NCI-H2196 (cell line): ENCODE data around the gene NCOA4.
A peak's percentile ranks its signal among the peaks of the same experiment; 100 is the strongest.
"Not testable (repeated sequence)": the region's sequence is repeated elsewhere in the genome, so short reads cannot be mapped to it uniquely, and the experiment has no call there.

ENCODE experiments used
- DNase-seq: peaks from one replicate; lab custom pipeline; 2025; ENCODE audit not compliant: unreplicated experiment; lab: John Stamatoyannopoulos, UW

The NCOA4 gene

DNA sequence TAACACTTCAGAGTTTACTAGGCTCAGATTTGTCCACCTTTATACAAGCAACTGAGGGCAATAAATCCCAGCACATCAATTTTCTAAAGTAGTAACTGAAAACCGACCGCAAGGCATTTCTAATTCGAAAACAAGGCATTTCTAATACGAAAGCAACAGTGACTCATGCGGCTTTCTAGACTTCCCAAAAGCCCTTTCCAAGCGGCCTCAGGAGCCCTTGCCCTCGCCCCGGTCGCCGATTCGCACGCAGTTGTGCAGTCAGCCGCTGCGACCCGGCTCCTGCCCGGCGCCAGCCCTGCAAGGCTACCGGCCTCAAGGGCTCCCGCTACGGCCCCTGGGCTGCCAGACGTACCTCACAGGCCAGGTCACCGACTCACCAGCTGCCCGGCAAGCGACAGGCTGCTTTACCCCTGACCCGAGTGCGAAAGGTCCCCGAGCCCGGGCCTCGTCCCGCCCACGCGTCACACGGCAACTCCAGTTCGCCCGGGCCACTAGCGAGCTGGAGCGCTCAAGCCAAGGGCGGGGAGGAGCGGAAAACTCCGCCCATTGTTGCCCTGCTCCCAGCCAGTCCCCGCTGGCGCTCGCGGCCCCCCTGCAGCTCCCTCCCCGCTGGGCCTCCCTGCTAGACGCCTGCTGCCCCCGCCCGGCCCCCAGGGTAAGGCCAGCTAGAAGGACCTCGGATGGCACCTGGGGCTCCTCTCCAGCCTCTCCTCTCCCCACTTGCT lies 7.3 kb downstream of the NCOA4 start:
- peak; percentile 68 for DNase-seq

DNA sequence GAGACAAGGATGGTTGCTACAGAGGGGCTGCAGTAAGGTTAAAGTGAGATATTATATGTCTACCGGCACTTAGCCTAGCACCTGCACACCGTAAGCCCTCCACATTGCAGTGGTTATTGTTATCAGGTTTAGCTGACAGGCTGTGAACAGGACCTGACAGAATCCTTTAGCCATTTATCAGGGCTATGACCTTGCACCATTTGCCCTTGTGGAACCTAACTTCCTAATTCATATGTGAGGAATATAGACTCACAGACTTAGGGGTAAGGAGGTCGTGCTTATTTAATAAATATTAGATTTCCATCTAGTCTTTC lies 10.1 kb downstream of the NCOA4 start:
- no peak for DNase-seq

DNA sequence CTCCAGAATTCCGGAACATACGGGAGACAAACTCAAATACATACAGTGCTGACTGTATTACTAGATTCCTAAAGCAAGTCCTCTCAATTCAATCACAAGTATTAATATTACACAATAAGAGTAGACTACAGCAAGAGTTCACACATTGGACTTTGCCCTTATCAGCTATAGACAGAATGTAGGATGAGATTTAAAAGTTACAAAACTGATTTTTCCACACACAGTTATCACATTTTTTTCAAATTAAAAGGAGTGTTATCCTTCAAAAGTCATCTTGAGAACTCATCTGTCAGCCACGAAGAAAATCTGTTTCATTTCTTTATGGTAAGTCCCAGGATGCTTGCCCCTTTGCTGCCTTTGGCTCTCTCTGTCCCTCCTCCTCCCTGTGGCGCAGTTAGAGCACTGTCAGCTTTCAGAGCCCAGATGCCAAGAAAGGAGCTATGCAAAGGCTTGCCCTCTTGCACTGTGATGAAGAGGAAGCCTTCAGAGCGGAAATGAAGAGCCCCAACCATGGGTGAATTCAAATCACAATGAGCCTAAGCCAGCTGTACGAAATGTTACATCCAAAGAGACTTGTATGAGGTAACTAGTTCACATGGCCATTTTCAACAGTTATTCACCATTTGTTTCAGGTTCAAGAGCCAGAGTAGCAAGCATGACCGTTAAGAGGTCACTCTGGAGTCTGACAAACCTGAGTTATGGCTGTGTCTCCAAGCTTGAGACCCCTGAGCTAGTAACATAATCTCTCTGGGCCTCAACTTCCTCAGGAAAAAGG lies 10.7 kb downstream of the NCOA4 start:
- DNase-seq: no peak

DNA sequence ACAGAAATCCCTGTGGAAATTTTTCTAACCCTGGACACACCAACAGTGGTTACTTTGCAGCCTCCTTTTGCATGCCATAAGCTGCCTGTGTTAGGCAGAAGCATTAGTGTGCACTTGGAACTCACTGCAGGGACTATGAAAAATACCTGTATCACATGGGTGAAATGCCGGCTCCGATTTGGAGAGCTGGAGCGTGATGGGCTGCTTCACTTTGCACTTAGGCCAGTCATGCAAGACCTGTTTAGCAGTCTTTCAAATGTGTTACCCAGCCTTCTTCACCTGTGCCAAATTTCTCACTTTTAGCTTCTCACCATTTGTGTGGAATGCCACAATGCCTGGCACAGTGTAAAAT lies 11.3 kb downstream of the NCOA4 start:
- no peak for DNase-seq

DNA sequence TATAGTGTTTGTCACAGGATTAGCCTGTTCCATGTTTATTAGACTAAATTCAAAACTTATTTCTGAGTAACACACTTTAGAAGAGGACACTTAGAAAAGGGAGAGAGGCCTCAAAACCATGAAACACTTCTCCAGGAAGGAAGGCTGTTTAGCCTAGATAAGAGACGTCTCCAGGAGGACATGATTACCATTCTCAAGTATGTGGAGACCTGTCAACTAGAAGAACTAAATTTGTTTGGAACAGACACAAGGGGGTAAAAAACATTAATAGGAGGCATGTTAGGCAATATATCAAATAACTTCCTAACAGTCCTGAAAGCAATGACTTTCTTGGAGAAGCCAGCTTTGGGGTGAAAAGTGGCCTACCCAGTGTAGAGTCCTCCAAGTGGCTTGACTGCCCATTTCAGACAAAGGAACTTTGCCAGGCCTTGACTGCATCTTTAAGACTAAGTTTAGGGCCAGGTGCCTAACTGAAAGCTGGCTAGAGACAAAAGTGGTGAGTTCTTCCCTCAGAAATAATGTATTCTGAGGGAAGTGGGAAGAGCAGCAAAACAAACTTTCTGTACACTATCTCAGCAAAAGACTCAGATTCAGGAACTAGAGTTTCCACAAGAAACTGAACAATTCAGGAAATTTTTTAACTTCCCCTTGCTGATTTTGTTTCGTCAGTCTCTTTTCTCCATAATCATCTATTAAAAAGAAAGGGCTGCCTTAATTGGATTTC lies 11.8 kb downstream of the NCOA4 start:
- no peak for DNase-seq

DNA sequence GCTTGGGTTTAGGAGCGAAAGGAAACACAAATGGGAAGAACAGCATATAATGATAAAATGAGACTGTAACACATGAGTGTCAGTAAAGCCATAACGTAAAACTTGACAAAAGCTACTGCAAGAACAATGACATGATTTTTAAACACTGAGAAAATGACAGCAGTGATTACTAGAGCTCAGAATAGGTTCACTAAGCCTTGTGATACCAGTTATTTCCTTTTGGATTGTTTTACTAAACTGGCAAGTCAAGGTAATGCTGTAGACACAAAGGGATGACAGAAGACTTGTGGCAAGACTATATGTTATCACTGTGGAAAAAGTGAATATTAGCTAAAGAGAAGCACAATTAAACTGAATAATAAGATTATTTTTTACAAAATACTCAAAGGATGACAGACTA lies 12.7 kb downstream of the NCOA4 start:
- no peak for DNase-seq

DNA sequence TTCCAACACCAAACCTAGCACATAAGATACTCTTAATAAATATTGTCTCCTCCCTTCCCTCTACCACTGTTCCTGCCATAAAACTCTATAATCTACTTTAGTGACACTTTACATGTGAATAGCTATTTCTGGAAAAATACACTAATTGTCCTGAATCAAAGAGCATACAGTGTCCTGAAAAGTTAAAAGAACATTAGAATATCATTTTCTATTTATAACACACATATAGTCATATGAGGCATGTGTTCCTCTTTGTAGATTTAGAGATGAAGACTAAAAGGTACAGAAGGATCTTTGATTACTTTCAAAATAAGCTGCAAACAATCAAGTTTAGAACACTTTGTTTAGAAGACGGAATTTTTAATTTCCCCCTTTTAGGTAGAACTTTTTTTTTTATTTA lies 13.6 kb downstream of the NCOA4 start:
- no peak for DNase-seq

DNA sequence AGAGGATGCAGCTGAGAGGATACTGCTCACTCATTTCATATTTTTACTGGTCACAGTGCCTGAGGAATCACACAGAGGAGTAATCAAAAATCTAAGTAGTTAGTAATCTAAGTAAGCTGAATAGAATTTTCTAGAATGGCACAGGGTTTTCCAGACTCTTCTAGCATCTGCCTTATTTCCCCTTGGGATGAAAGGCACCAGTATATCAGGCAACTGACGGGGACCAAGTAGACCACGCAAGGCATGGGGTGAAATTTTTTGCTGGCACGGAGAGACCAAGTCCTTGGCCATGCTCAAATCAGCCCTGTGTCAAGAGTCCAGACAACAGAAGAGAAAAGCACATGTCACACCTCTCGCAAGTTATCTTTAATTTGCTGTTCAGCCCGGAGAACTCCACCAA lies 14.2 kb downstream of the NCOA4 start:
- DNase-seq: no peak

DNA sequence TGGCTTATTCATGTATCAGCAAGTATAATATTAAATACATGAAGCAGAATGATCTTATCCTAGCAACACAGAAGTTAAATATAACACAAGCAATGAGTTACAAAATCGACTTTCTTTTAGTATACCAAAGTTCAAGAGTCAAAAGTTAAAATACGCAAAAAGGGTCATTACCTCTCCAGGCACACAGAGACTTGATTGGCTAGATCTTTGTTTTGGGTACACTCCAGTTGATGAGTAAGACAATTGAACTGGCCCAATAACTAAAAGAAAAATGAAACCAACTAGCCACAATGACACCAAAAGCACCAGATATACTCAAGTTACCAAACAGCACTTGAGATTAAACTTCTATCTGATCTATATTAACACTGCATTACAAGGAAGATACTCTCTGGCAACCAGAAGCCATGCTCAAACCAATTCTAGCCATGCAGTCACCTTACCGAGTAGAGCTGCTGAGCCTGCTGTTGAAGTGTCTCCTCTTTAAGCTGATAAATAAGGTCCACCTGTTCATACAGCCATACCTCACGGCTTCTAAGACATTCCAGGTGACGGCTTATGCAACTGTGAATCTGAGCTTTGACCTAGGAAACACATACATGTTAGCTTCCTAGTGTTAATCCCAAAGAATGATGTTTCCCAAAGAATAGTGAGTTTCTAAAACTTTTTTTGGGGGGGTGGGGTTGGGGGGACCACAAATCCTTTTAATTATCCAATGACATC lies 15.6 kb downstream of the NCOA4 start:
- no peak for DNase-seq

DNA sequence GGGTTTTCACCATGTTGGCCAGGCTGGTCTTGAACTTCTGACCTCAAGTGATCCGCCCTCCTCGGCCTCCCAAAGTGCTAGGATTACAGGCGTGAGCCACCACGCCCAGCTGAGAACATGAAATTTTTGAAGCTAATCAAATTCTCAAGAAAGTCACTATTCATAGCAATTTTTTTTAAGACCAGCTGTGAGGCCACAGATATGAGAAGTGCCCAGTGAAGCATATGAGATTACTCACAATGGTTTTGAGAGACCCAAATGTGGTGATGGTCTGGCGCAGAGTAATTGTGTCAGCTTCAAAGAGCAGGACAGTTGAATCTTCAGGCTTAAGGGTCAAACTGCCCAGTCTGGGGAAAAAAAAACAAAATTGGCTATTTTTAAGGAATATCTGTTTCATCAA lies 16.2 kb downstream of the NCOA4 start:
- DNase-seq: no peak

DNA sequence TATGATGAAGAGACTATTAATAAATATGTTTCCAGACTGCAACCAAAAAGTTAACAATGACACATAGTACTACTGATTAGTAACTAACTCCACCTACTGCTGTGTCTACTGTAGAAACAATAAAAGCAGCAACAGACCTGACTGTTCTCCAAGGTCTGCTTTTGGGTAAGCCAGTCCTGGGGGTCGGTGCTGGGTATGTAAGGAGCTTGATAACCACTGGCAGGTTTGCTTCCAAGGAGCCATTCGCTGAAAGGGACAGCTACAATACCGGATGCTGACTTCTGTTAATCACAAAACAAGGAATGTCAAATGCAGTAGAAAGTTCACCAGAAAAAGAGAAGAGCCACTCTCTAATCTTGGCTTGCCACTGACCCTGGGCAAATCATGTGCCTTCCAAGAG lies 17.7 kb downstream of the NCOA4 start:
- no peak for DNase-seq

DNA sequence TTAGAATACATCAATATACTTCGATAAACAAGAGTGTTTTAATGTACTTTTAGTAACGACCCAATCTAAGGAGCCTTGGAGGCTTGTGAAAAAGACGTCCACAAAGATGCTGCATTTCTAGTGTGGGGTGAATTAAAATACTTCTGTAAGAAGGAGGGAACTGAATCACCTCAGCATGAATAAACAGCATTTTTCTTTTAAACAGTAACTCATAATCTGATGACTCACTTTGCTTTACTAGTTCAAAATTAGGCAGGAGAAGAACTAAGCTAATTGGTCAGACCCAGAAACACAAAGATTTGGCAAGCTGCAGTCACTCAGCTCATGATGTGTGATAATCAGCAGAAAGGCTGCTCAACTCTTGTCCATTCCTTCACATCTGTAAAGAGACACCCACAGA lies 24.2 kb downstream of the NCOA4 start:
- no peak for DNase-seq

DNA sequence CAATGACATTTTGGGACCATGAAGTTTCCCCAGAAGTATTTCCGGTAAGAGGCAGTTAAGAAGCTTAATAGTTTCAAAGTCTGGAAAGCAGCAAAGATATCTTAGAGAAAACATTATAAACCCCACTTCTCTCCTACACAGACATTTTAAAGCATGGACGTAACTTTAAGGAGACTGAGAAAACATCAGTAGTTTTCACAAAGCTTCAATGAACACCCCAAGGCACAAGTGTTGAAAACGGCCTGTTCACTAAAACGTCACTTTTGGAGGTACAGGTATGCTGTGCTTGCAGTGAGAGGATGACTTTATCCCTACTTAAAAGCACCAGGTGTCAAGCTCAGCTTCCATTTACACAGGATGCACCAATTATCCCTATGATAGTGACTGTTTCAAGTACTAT lies 25.0 kb downstream of the NCOA4 start:
- DNase-seq: no peak

DNA sequence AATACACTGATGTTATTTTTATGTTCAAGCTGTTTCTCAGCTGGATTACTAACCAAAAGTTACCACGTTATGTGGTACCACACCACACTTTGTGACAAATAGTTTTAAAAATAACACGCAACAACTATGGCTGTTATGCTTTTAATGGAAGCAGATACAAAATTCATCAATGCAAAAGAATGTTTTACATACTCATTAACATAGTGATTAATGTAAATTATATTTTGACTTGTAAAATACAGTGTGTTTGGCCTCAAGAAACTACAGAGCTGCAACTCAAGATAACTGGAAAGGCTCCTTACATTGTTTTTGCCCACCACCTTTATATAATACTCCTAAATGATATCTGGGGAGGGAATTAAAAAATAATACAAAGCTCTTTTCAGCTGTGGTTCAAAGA lies 25.5 kb downstream of the NCOA4 start:
- DNase-seq: no peak

DNA sequence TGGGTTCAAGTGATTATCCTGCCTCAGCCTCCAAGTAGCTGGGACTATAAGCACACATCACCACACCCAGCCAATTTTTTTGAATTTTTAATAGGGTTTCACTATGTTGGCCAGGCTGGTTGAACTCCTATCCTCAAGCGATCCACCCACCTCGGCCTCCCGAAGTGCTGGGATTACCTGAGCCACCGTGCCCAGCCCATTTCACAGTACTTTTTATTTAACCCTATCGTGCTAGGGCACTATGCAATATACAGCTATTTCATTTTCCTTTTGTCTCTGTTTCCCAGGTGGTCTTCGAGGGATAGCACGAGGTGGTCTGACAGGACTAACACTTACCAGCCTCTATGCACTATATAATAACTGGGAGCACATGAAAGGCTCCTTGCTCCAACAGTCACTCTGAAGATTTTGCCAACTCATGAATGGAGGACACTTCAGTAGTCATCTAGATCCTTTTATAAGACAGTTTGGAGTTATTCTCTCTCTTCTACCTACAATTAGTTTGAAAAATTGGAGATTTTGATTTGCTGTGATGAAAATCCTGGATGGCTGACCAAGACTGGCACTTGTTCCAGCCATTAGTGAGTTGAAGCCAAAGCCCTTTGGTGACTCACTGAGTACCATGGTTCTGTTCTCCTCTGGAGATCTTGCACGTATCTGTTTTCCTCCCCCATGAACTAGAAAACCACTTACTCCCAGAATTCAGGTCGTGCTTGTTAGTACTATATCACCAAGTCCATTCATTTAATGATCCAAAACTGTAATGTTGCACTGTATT lies 27.3 kb downstream of the NCOA4 start:
- no peak for DNase-seq

DNA sequence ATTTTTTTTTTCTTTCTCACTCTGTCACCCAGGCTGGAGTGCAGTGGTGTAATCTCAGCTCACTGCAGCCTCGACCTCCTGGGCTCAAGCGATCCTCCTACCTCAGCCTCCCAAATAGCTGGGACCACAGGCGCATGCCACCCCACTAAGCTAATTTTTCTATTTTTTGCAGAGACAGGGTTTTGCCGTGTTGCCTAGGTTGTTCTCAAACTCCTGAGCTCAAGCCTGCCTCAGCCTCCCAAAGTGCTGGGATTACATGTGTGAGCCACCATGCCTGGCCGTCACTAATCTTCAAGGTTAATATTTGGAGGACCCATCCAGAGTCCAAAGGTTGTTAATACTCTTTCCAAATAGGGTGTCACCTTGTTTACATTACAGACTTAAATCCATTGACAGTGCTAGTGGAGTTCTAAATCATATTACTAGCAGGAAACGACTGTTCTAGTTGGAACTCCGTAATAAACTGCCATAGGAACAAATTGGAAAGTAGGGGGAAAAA lies 28.2 kb downstream of the NCOA4 start:
- DNase-seq: not testable (repeated sequence)

DNA sequence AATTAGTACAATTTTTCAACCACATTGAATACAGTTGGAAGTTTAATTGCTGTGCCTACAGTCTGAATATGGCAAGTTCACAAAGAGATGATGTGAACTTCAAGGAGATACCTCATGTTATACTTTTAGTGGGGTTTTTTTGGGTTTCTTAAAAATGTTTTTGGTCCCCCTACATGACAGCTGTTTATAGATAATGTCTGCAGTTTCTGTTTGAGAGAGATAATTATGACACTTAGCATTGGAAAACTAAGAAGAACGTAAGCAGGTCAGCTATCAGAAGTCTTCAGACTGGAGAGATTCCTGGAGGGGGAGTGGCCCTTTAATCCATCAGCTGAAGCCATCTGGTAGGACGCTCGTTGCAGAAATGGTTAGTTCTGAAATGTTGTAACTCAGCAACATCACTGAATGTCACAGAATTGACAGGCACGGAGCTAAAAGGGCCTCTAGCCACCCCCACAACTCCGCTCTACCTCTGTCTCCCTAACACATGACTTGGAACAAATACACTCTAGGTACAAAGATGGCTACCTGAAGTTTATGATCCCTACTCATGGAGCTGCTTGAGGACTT lies 29.2 kb downstream of the NCOA4 start:
- no peak for DNase-seq

DNA sequence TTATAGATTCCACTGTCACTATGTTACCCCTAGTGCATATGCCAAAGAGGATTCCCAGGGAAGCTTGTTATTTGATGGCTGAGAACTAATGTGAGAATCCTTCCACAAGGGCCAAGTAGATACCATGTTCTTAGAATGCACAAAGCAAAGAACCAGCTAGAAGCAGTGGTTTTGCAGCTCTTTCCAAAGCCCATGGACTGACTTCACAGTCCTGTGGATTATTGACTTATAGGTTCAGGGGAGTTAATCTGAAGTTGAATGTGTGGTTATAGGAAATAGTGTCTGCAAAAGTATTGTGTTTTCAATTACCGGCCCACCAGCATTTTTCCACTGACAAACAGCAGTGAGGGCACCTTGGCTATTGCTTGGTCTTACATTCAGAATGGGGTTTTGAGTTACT lies 29.9 kb downstream of the NCOA4 start:
- DNase-seq: no peak

DNA sequence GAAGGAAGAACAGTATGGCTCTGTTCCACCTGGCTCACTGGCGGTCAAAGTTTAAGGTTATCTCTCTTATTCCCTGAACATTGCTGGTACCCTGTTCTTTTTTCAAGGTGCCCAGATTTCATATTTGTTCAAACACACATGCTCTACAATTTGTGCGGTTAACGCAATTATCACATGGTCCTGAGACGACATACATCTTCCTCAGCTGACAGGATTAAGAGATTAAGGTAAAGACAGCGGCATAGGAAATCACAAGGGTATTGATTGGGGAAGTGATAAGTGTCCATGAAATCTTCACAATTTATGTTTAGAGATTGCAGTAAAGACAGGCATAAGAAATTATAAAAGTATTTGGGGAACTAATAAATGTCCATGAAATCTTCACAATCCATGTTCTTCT lies 30.5 kb downstream of the NCOA4 start:
- DNase-seq: not testable (repeated sequence)

DNA sequence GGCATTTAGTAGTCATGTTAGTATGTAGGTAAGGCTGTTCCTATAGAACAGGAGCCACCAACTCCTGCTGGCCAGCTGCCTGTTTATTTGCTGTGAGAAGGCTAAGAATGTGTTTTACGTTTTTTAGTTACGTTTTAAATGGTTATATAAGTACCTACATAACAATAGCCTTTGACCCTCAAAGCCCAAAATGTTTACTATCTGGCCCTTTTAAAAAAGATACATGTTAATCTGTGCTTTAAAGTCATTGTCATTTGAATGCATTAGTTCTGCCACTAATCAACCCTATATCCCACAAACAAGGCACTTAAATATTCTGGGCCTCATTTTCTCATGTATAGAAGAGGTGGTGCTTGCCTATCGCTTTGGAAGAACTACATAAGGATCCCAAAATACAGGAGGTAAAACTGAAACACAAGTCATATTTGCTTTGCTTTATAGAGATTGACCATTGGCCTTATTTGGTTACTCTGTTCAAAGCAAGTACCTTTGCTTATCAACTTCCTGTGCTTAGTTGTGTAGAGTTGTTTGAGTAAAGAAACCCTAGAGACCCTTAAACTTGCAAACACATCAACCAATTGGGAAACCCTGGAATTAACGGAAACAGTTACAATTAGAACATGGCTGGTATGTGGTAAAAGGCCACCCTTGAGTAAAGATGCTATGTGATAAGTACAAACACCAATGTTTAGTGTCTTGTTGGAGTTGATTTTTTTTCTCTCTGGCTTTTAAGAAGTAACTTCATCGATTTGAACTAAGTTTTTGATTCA lies 32.2 kb downstream of the NCOA4 start:
- DNase-seq: no peak
